Esophagus muscularis mucosa (tissue), 4 donors: Measurements from ENCODE around the gene ABCC11. TPM values are rescaled to one million over a fixed set of nuclear protein-coding genes. Genes with fewer than 3 reads are reported as not detected.

Experiments
- DNase-seq: peaks from one replicate; pipeline ENCODE4 v3.0.0-alpha.2; 2017; ENCODE audit errors: extremely low spot score
- H3K27ac ChIP-seq, 4 donors: fragments of 200-600 bp; sonication (generic); replicated peaks in 1 of 4; 1 replicate in 3 of 4; 2 replicates in 1 of 4; pipeline ENCODE4 v1.5.1; 2016 to 2019; ENCODE audit warnings: mild to moderate bottlenecking in 1 of 4
- H3K27me3 ChIP-seq, 4 donors: fragments of 200-600 bp; sonication (generic); one replicate each; pipeline versions ENCODE4 v1.5.1 to v1.6.0; 2016 to 2019
- H3K36me3 ChIP-seq, 4 donors: fragments of 200-600 bp; sonication (generic); one replicate each; pipeline ENCODE4 v1.5.1; 2016 to 2019
- H3K4me1 ChIP-seq, 4 donors: fragments of 200-600 bp; sonication (generic); one replicate each; pipeline ENCODE4 v1.5.1; 2016 to 2019
- H3K4me3 ChIP-seq, 4 donors: fragments of 200-600 bp; sonication (generic); 1 replicate in 2 of 4; 2 replicates in 2 of 4; pipeline ENCODE4 v1.5.1; 2016 to 2019; ENCODE audit warnings: mild to moderate bottlenecking in 4 of 4, moderate library complexity in 1 of 4
- H3K9me3 ChIP-seq, 4 donors: fragments of 200-600 bp; sonication (generic); 1 replicate in 3 of 4; 2 replicates in 1 of 4; pipeline ENCODE4 v1.5.1; 2016 to 2019
- CTCF ChIP-seq, 3 experiments: fragments of 200-600 bp in 2 of 3; fragments of 450-650 bp in 1 of 3; sonication (generic) in 2 of 3; IDR thresholded peaks; one replicate each; pipeline ENCODE4 v1.5.1; 2017 to 2019; ENCODE audit warnings: antibody characterized with exemption in 3 of 3, mild to moderate bottlenecking in 2 of 3, moderate library complexity in 1 of 3
- EP300 ChIP-seq: sonication (generic); formaldehyde crosslinking; IDR thresholded peaks from one replicate; pipeline ENCODE4 v1.6.1; 2017; ENCODE audit warnings: antibody characterized with exemption
- POLR2A ChIP-seq: fragments of 450-650 bp; IDR thresholded peaks from one replicate; pipeline ENCODE4 v1.6.1; 2017; ENCODE audit warnings: antibody characterized with exemption, moderate library complexity, mild to moderate bottlenecking, low read depth
- POLR2AphosphoS5 ChIP-seq, 2 donors: sonication (generic); formaldehyde crosslinking; IDR thresholded peaks; one replicate each; pipeline ENCODE4 v1.6.1; 2017; ENCODE audit warnings: antibody characterized with exemption in 2 of 2
- WGBS: methylation state at CpG from one replicate; pipeline ENCODE4 v1.1.5; 2018; 5-methylcytosine and 5-hydroxymethylcytosine counted together
- intact Hi-C: fragments of 100-400 bp; cut with DNase I; formaldehyde crosslinking; loops from one replicate; pipeline ENCODE4 v1.15.1; 2023
- total RNA-seq, 4 donors: library from RNA; depleted of rRNA; stranded (reverse); fragments of >200 nt; gene quantifications; one replicate each; pipeline versions ENCODE4 v1.1.0 to v1.2.1, GENCODE V29; 2016

The ABCC11 gene
- total RNA-seq, 4 donors from 2014 or later = not detected

DNA sequence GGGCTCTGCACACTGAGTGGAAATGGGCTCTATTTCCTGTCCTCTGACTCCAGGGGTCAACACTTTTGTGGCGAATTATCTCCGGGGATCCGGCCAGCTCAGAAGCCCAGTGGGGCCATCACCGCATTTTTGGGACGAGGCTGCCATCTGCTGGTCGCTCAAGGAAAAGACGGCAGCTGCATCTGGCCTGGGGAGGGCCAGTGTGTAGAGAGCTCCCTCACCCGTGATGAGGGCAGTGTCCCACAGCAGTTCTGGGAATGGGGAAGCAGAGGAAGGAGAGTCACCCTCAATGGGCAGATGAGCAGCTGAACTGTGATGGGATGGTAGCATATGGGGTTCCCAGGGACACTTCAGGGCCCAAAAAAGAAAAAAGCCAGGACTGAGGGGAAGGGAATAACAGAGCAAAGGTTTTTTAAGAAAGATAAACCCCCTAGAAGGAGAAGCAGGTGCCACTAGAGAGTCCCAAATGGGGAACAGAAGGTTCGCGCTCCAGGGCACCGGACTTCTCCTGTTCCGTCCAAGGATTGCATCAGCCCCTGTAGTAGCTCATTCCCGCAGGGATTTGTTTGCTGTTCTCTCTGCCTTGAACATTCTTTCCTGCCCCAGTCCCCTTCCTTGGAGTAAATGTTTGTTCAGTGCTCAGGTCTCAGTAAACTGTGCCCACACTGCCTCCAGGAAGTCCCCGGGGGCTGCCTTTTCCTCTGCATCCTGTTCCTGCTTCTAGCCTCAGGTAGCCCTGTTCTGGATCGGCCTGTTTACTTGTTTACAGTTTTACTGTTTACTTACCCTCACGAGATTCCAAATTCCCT lies 82.2 kb downstream of the ABCC11 start:
- H3K9me3 ChIP-seq = no peaks in the 10 kb centered on the region
- no peak for DNase-seq
- H3K27me3 ChIP-seq = peaks cover 0 to 14% (median 0%) of the 10 kb centered on the region in 4 donors
- intact Hi-C loops = loop anchor here (5.0 kb wide), 1 partner anchor 1128 kb away; no protein-coding TSS in a partner anchor
- no peak overlapping the region for H3K27ac ChIP-seq
- no peaks in the 10 kb centered on the region for H3K36me3 ChIP-seq
- 33% methylated on average over 16 of the region's 16 CpGs for WGBS
- no peak overlapping the region for H3K4me3 ChIP-seq
- TF ChIP-seq POLR2AphosphoS5 (IDR thresholded peaks at IDR 0.05) (no peak), EP300 (no peak), CTCF (IDR thresholded peaks at IDR 0.05) (peak; percentile 72 to 90 (median 77)), POLR2A (no peak)
- H3K4me1 ChIP-seq = peaks cover 3 to 9% (median 6%) of the 10 kb centered on the region in 4 donors

GRCh38 chr16:48162839-48163410 lies 84.4 kb downstream of the ABCC11 start:
- Histone ChIP-seq H3K36me3 (no peaks in the 10 kb centered on the region), H3K27me3 (peaks cover 0 to 14% (median 0%) of the 10 kb centered on the region in 4 donors), H3K9me3 (no peaks in the 10 kb centered on the region), H3K4me1 (peaks cover 3 to 9% (median 6%) of the 10 kb centered on the region in 4 donors), H3K4me3 (no peak overlapping the region), H3K27ac (no peak overlapping the region)
- no peak for DNase-seq
- intact Hi-C loops = no loop called here
- TF ChIP-seq CTCF (IDR thresholded peaks at IDR 0.05) (no peak), POLR2A (no peak), POLR2AphosphoS5 (IDR thresholded peaks at IDR 0.05) (no peak), EP300 (no peak)
- 88% methylated on average over 9 of the region's 9 CpGs for WGBS

DNA sequence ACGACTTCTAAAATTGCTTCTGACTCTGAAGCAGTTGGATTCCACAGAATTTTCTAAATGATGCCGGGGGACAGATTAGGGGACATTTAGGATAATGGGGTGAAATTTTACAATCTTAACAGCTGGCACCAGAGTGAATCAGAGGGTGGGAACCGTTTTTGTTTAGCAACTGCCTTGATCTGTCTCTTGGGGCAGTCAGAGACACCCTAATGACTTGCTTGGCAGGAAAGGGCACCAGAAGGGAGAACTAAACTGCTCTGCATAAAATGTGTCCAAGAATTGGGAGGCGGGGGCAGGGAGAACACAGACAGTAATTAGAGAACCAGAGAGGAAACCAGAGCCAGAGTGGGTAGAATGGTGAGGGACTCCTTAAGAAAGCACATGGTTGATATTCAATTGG lies 85.4 kb downstream of the ABCC11 start:
- intact Hi-C loops = no loop called here
- no peak for TF ChIP-seq POLR2A
- TF ChIP-seq EP300 = no peak
- no peak for TF ChIP-seq CTCF (IDR thresholded peaks at IDR 0.05)
- no peak for TF ChIP-seq POLR2AphosphoS5 (IDR thresholded peaks at IDR 0.05)
- Histone ChIP-seq H3K27ac (no peak overlapping the region), H3K36me3 (no peaks in the 10 kb centered on the region), H3K4me1 (peaks cover 3 to 10% (median 6%) of the 10 kb centered on the region in 4 donors), H3K27me3 (peaks cover 0 to 14% (median 0%) of the 10 kb centered on the region in 4 donors), H3K4me3 (no peak overlapping the region), H3K9me3 (no peaks in the 10 kb centered on the region)
- DNase-seq = no peak
- WGBS = 79% methylated on average over 4 of the region's 4 CpGs

- no peak for DNase-seq
- Histone ChIP-seq H3K9me3 (no peaks in the 10 kb centered on the region), H3K27me3 (peaks cover 0 to 24% (median 0%) of the 10 kb centered on the region in 4 donors), H3K4me1 (peaks cover 6 to 16% (median 14%) of the 10 kb centered on the region in 4 donors), H3K36me3 (no peaks in the 10 kb centered on the region), H3K27ac (no peak overlapping the region), H3K4me3 (no peak overlapping the region)
- no peak for TF ChIP-seq CTCF (IDR thresholded peaks at IDR 0.05)
- no peak for TF ChIP-seq EP300
- no peak for TF ChIP-seq POLR2AphosphoS5 (IDR thresholded peaks at IDR 0.05)
- no peak for TF ChIP-seq POLR2A
- WGBS = 75% methylated on average over 6 of the region's 6 CpGs
- intact Hi-C loops = no loop called here
Measured at GRCh38 chr16:48160575-48160974, 86.8 kb downstream of the ABCC11 start.
